Esophagus squamous epithelium (tissue), 4 donors: Measurements from ENCODE around the gene PAX8.

Source experiments
- CTCF ChIP-seq, 6 experiments: fragments of 450-650 bp in 4 of 6; fragments of 200-600 bp in 2 of 6; sonication (generic) in 2 of 6; IDR thresholded peaks; one replicate each; pipeline ENCODE4 v1.5.1; 2016 to 2019; ENCODE audit warnings: antibody characterized with exemption in 6 of 6, mild to moderate bottlenecking in 4 of 6, moderate library complexity in 4 of 6
- POLR2A ChIP-seq, 4 donors: fragments of 450-650 bp; IDR thresholded peaks; one replicate each; pipeline ENCODE4 v1.6.1; 2017; ENCODE audit warnings: antibody characterized with exemption in 4 of 4, mild to moderate bottlenecking in 4 of 4, moderate library complexity in 3 of 4

- no peak for TF ChIP-seq CTCF (IDR thresholded peaks at IDR 0.05)
- no peak for TF ChIP-seq POLR2A (IDR thresholded peaks at IDR 0.05)
These were observed 91.0 kb downstream of the PAX8 start for GRCh38 chr2:113187771-113188170.
